Activated CD4-positive, alpha-beta T cell treated with anti-CD3 and anti-CD28 coated beads, Interleukin-2, amount 10 ng/mL, durations not matched to agents 24 days and 14 days (primary cell): ENCODE results near the gene RHBG. TPM values are rescaled to one million over a fixed set of nuclear protein-coding genes. Genes with fewer than 3 reads are reported as not detected.
A peak's percentile ranks its signal among the peaks of the same experiment; 100 is the strongest.
"Not testable (repeated sequence)": the region's sequence is repeated elsewhere in the genome, so short reads cannot be mapped to it uniquely, and the experiment has no call there.

ENCODE experiments used
- DNase-seq: peaks from one replicate; pipeline ENCODE4 v3.0.0; 2022
- H3K27ac Mint-ChIP-seq: one replicate; pipeline ENCODE4 v1.8.0; 2022; ENCODE audit warnings: mild to moderate bottlenecking, mixed read lengths
- H3K27me3 Mint-ChIP-seq: one replicate; pipeline ENCODE4 v1.8.0; 2022; ENCODE audit warnings: mixed read lengths
- H3K36me3 Mint-ChIP-seq: one replicate; pipeline ENCODE4 v1.8.0; 2022; ENCODE audit warnings: low read depth, mild to moderate bottlenecking, mixed read lengths
- H3K4me1 Mint-ChIP-seq: one replicate; pipeline ENCODE4 v1.8.0; 2021; ENCODE audit warnings: mixed read lengths
- H3K4me3 Mint-ChIP-seq: one replicate; pipeline ENCODE4 v1.8.0; 2022; ENCODE audit warnings: mild to moderate bottlenecking, moderate library complexity, mixed read lengths
- H3K9me3 Mint-ChIP-seq: one replicate; pipeline ENCODE4 v1.8.0; 2021; ENCODE audit warnings: mixed read lengths
- intact Hi-C: fragments of 100-400 bp; cut with micrococcal nuclease; formaldehyde crosslinking; loops from one replicate; pipeline ENCODE4 v1.15.1; 2023
- total RNA-seq: library from RNA; stranded (reverse); gene quantifications from 2 replicates; pipeline ENCODE4 v1.2.3, GENCODE V29; 2022

The RHBG gene
- total RNA-seq, result not detected in 2 replicates

GRCh38 chr1:156368889-156369684 lies at the start of gene RHBG:
Gene RHBG (plus strand): TSS chr1:156369211. CDS start chr1:156369250, 39 bp downstream.
- Mint-ChIP-seq H3K27me3 (peaks cover 63% of the 10 kb centered on the region), H3K36me3 (no peaks in the 10 kb centered on the region), H3K4me1 (peaks cover 6% of the 10 kb centered on the region), H3K4me3 (peak within 1 kb of the TSS; percentile 37), H3K27ac (no peak within 1 kb of the TSS), H3K9me3 (no peaks in the 10 kb centered on the region)
- intact Hi-C loops, result no loop called here
- no peak for DNase-seq

GRCh38 chr1:156319664-156320063 lies 49.3 kb upstream of the RHBG start:
- H3K9me3 Mint-ChIP-seq, result no peaks in the 10 kb centered on the region
- peaks cover 72% of the 10 kb centered on the region for H3K36me3 Mint-ChIP-seq
- no peak overlapping the region for H3K4me3 Mint-ChIP-seq
- H3K4me1 Mint-ChIP-seq, result no peaks in the 10 kb centered on the region
- H3K27ac Mint-ChIP-seq, result no peak overlapping the region
- intact Hi-C loops, result loop anchor here (5.0 kb wide), 1 partner anchor 172 kb away; no protein-coding TSS in a partner anchor
- DNase-seq, result peak; percentile 68
- no peaks in the 10 kb centered on the region for H3K27me3 Mint-ChIP-seq

- Mint-ChIP-seq H3K4me1 (no peaks in the 10 kb centered on the region), H3K27ac (no peak overlapping the region), H3K4me3 (no peak overlapping the region), H3K27me3 (no peaks in the 10 kb centered on the region), H3K9me3 (no peaks in the 10 kb centered on the region), H3K36me3 (peaks cover 75% of the 10 kb centered on the region)
- DNase-seq, result no peak
- intact Hi-C loops, result no loop called here
These were observed 48.5 kb upstream of the RHBG start for GRCh38 chr1:156320560-156320959.

- H3K9me3 Mint-ChIP-seq, H3K4me3 Mint-ChIP-seq, H3K27me3 Mint-ChIP-seq, H3K27ac Mint-ChIP-seq, H3K4me1 Mint-ChIP-seq, DNase-seq, intact Hi-C loops: not testable (repeated sequence)
- H3K36me3 Mint-ChIP-seq, result peaks cover 59% of the 10 kb centered on the region
These were observed 45.8 kb upstream of the RHBG start for GRCh38 chr1:156323179-156323578.

GRCh38 chr1:156336242-156336641 lies 32.8 kb upstream of the RHBG start:
- Mint-ChIP-seq H3K27me3 (peaks cover 3% of the 10 kb centered on the region), H3K9me3 (peaks cover 3% of the 10 kb centered on the region), H3K4me3 (peak overlapping the region; percentile 99), H3K27ac (peak overlapping the region; percentile 71), H3K36me3 (peaks cover 57% of the 10 kb centered on the region), H3K4me1 (peaks cover 26% of the 10 kb centered on the region)
- no peak for DNase-seq
- intact Hi-C loops, result loop anchor here (5.0 kb wide), 2 partner anchors 166 to 284 kb away; partner anchors contain the start of genes LAMTOR2, MEF2D and UBQLN4

GRCh38 chr1:156337052-156337887 lies 31.7 kb upstream of the RHBG start:
- DNase-seq, result peak; percentile 59
- Mint-ChIP-seq H3K9me3 (peaks cover 3% of the 10 kb centered on the region), H3K4me1 (peaks cover 26% of the 10 kb centered on the region), H3K36me3 (peaks cover 53% of the 10 kb centered on the region), H3K4me3 (peak overlapping the region; percentile 99), H3K27ac (peak overlapping the region; percentile 97), H3K27me3 (peaks cover 3% of the 10 kb centered on the region)
- intact Hi-C loops, result loop anchor here (5.0 kb wide), 2 partner anchors 165 to 285 kb away; partner anchors contain the start of genes LAMTOR2, MEF2D and UBQLN4

GRCh38 chr1:156337888-156338179 lies 31.2 kb upstream of the RHBG start:
- peaks cover 26% of the 10 kb centered on the region for H3K4me1 Mint-ChIP-seq
- H3K27ac Mint-ChIP-seq, result peak overlapping the region; percentile 97
- peaks cover 48% of the 10 kb centered on the region for H3K36me3 Mint-ChIP-seq
- no peak for DNase-seq
- intact Hi-C loops, result loop anchor here (1.0 to 5.0 kb wide), 3 partner anchors 56 to 286 kb away; partner anchors contain the start of genes LAMTOR2, MEF2D, SMG5 and UBQLN4
- peaks cover 3% of the 10 kb centered on the region for H3K9me3 Mint-ChIP-seq
- H3K27me3 Mint-ChIP-seq, result peaks cover 5% of the 10 kb centered on the region
- peak overlapping the region; percentile 99 for H3K4me3 Mint-ChIP-seq

- Mint-ChIP-seq H3K4me3 (peak within 1 kb of the TSS; percentile 99), H3K27ac (peak within 1 kb of the TSS; percentile 97), H3K9me3 (peaks cover 3% of the 10 kb centered on the region), H3K27me3 (peaks cover 9% of the 10 kb centered on the region), H3K36me3 (peaks cover 45% of the 10 kb centered on the region), H3K4me1 (peaks cover 26% of the 10 kb centered on the region)
- peak; percentile 100 for DNase-seq
- intact Hi-C loops, result loop anchor here (1.0 to 5.0 kb wide), 3 partner anchors 56 to 286 kb away; partner anchors contain the start of genes LAMTOR2, MEF2D, SMG5 and UBQLN4
These were observed 30.6 kb upstream of the RHBG start, which contains the start of the genes CCT3 and TSACC for GRCh38 chr1:156338180-156338976. Gene CCT3 (minus strand): TSS chr1:156338292. CDS start chr1:156338184, 108 bp downstream. Gene TSACC (plus strand): TSS chr1:156338526. CDS start chr1:156339758, 1,232 bp downstream.

GRCh38 chr1:156342166-156342955 lies 26.6 kb upstream of the RHBG start:
- Mint-ChIP-seq H3K4me3 (no peak overlapping the region), H3K4me1 (peaks cover 5% of the 10 kb centered on the region), H3K27ac (no peak overlapping the region), H3K9me3 (peaks cover 1% of the 10 kb centered on the region), H3K36me3 (peaks cover 10% of the 10 kb centered on the region), H3K27me3 (peaks cover 22% of the 10 kb centered on the region)
- intact Hi-C loops, result no loop called here
- no peak for DNase-seq

- no peaks in the 10 kb centered on the region for H3K9me3 Mint-ChIP-seq
- H3K27ac Mint-ChIP-seq, result no peak overlapping the region
- intact Hi-C loops, result no loop called here
- no peak overlapping the region for H3K4me3 Mint-ChIP-seq
- no peak for DNase-seq
- no peaks in the 10 kb centered on the region for H3K4me1 Mint-ChIP-seq
- H3K27me3 Mint-ChIP-seq, result peaks cover 27% of the 10 kb centered on the region
- no peaks in the 10 kb centered on the region for H3K36me3 Mint-ChIP-seq
These were observed 24.6 kb upstream of the RHBG start for GRCh38 chr1:156344409-156344808.

GRCh38 chr1:156346035-156346434 lies 23.0 kb upstream of the RHBG start:
- H3K27me3 Mint-ChIP-seq, result peaks cover 33% of the 10 kb centered on the region
- H3K4me1 Mint-ChIP-seq, intact Hi-C loops, H3K36me3 Mint-ChIP-seq, H3K27ac Mint-ChIP-seq, DNase-seq, H3K4me3 Mint-ChIP-seq, H3K9me3 Mint-ChIP-seq: not testable (repeated sequence)

GRCh38 chr1:156346636-156347035 lies 22.4 kb upstream of the RHBG start:
- Mint-ChIP-seq H3K36me3 (no peaks in the 10 kb centered on the region), H3K27ac (no peak overlapping the region), H3K9me3 (no peaks in the 10 kb centered on the region), H3K4me1 (no peaks in the 10 kb centered on the region), H3K4me3 (no peak overlapping the region), H3K27me3 (peaks cover 33% of the 10 kb centered on the region)
- DNase-seq, result no peak
- intact Hi-C loops, result no loop called here
